ENCODE measurements around the gene RERE.
"Not testable (repeated sequence)": the region's sequence is repeated elsewhere in the genome, so short reads cannot be mapped to it uniquely, and the experiment has no call there.

The RERE gene

DNA sequence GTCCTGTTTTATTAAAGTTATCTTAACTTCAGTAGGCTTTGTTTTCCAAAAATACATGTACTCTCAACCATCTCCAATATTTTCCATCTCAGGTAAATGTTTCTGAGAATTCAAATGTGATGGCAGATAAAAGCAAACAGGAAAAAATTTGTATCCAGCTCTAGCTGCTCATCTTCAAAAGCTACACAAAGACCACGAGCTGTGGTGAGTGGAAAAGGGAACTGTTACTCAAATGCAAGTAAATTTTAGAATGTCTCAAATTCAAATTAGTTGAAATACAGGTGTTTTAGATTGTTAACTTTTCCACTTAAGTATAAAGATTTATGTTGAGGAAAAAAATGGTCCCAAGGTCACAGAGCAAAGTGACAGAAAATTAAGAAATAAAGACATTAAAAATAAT lies 283.5 kb downstream of the RERE start:
- DNase-seq = no peak

DNA sequence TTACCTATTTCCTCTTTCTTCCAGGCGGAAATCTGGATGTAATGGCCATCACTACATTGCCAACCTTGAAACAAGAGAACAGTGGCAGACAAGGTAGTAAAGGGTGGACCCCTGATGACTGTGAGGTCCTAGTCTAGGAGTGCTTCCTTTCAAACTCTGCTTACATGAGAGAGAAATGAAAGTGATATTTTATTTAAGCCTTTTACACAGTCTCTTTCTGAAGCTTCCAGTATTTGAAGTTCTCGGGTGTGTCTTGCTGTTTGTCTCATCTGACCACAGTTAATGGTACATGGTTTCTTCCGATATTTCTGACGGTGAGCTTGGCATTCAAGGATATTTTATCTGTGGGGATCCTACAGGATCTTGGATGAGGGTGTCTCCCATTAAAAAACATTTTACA lies 284.3 kb downstream of the RERE start:
- no peak for DNase-seq

DNA sequence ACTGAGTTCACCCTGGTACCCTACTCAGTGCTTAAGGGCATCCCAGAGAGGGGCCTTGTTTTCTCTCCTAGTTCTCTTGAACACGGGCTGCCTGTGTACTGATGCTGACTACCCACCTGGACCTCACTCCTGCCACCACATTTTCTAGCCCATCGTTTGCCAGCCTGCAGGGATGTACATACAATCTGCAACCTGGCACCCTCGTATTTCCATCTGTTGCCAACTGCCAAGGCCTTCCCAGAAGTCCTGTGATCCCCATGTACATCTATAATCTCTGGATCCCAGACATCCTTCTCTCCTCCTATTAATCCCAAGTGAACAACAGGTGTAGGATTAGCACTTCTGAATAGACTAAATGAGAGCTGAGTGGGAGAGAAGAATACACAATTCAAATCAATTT lies 287.5 kb downstream of the RERE start:
- peak; percentile 58 for DNase-seq

DNA sequence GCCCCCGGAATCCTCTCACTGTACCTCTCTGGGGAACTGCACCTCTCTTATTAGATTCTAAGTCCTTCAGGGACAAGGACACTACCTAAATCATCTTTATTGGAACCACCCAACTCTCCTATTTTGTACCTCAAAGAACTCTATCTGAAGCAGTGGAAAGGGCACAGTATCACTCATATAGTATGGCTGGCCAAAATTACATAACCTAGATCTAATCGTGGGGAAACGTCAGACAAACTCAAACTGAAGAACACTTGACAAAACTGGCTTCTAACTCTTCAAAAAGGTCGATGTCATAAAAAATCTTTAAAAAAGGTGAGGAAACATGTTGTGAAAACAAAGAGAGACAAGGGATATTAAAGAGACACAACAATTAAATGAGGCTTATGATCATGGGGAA lies 289.5 kb downstream of the RERE start:
- DNase-seq = no peak

DNA sequence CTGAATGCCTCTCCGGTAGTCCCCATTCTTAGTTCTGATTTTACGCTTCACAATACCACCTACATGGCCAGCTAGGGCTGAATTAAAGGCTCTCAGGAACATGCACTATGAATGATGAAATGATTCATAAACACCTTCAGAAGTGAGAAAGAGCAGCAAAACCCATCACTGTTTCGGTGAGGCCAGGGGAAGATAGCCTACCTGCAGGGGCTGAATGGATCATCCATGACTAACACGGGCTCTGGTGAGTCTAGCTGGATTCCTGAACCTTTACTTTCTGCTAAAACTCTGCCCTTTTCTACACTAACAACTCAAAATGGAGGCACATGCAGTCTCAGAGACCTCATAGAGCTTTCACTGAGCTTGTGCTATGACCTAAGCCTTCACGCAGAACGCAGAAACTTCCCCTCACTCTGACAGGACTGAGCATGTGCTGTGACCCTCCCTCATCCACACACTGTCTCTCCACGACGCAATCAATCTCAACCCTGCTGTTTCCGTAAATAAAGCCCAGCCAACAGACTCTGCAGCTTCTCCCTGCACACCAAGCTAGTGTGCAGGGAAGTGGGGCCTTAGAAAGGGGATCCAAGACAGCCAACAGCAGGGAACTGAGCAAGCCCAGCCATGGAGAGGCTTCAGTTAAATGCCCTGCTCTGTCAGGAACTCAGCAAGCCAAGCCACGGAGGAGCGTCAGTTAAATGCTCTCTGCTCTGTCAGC lies 291.7 kb downstream of the RERE start:
- peak; percentile 96 for DNase-seq

DNA sequence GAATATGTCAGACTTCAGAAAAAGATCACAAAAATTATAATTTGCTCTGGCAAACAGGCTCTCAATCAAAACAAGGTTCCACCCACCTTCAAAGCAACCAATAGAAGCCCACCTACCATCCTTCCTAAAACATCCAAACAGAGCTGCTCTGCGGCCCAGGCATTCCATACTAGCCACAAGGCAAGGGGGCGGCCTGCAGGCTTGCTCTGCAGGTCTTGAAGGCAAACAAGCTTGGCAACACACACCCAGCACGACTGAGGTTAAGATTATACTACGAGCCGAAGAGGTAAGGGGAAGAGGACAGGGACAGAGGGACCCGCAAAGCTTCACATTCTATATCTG lies 292.3 kb downstream of the RERE start:
- DNase-seq = no peak

DNA sequence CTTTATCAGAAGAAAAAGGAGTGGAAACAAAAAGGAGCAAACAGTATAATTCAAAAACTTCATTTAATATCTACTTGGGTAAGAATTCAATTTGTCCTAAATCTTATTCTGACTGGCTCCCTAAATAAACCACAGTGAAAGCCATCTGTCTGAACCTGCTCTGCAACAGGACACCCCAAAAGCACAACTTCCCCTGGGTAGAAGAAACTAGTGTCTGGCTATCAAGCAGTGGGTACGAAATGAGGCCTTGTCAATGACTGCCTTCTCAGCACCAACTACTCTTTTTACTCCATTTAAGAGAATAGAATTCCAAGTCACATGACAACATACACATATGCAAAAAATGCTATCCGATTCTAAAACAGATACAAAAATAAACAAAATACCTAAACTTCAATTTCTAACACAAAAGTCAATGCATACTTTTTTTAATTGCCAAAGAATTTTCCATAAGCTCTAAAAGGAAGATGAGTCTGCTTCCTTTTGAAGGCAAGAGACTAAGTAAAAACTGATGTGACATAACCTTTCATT lies 292.7 kb downstream of the RERE start:
- no peak for DNase-seq

DNA sequence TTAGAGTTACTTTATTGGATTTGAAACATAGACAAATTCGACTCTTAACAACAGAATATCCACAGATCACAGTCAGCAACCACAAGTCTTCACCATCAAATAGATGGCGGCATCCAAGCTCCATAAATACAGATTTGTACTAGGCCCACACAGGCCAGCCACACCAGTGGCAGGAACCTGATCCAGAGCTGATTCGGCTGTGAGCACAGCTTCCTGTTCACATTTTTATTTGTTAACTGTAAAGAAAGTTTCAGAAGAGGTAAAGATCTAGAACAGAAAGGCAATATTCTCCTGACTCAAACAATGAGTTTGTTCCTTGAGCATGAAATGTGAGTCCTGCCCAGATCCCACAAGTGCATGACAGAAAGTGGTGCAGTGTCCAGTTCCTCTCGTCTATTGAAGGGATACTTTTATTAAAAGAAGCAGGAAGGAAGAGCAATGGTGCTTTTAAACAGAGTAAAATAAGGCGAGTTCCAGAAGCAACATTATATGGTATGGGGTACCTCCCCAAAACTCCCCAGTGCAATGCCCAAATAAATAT lies 293.7 kb downstream of the RERE start:
- DNase-seq = no peak

DNA sequence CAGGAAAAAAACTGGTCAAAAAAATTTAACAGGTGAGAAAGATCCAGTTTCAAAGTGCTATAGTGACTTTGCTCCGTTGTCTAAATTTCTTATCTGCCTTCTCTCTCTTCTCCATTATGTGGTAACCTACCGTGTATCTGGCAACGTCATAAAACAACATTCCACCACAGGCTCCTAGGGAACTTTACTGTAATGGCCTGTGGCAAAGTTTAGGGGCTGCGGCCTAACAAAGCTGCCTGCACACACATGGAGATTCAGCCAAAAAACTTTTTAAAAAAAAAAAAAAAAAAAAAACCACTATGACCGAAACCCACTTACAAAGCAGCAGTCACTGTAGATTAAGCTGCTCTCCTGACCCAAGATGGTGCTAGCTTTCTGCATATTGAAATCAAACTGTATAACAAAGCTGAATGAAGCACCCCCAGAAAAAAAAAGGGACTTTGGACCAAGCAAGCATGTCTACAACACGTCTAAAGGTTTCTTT lies 296.9 kb downstream of the RERE start:
- no peak for DNase-seq

DNA sequence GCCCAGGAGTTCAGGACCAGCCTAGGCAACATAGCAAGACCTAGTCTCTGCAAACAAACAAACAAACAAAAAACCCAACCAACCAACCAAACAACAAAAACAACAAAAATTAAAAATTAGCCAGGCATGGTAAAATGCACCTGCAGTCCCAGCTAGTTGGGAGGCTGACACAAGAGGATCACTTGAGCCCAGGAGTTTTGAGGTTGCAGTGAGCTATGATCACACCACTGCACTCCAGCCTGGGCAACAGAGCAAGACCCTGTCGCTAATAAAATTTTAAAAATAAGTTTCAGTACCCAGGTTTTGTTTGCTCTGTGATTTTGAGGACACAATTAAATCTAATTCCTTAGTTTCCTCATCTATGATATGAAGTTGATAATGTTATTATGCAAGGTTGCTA lies 298.3 kb downstream of the RERE start:
- no peak for DNase-seq

DNA sequence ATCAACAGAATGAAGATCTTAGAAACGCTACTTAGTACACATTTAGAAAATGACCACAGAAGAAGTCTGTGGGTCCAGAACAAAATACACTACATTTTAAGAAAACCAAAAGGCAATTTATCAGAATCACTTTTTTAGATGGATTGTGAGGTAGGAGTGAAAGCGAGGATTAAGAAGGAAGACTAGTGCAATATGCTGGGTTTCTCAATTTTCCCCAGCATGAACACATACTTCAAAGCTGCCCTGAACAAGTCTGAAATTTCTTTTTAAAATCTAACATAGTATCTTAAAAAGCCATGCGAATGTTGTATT lies 299.0 kb downstream of the RERE start:
- no peak for DNase-seq

DNA sequence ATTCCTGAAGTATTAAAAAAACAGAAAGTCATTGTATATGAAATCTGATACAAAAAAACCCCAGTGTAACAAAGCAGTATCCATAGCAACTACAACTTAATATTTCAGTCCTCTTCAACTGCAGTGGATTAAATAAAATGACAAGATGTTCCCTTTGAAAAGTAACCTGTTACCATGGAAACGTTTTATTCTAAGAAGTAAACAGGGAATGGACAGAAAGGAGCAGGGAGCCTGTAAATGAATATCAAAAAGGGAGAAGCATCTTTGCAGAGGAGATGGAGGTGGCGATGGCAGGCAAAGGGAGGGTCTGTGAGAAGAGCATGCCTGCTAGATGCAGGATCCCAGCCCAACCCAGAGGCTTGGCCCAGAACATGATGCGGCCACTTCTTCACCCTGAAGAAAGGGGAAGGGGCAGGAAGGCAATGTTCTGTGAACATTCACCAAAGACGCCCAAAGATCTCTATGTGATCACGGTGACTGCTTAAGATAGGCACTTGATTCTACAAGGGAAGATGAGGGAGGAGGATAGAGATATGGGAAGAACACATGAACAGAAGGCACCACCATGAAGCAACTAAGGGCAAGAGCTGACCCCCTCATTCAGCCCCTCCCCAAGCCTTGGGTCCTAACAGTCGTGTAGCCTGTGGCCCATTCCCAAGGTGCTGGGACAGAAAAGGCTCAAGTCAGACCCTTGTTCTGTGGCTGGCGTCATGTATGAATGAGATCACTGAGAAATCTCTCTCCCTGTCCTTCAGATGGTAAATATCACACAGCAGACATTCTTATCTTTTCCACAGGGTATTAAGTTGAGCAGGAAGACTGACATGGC lies 299.6 kb downstream of the RERE start:
- peak; percentile 60 for DNase-seq

DNA sequence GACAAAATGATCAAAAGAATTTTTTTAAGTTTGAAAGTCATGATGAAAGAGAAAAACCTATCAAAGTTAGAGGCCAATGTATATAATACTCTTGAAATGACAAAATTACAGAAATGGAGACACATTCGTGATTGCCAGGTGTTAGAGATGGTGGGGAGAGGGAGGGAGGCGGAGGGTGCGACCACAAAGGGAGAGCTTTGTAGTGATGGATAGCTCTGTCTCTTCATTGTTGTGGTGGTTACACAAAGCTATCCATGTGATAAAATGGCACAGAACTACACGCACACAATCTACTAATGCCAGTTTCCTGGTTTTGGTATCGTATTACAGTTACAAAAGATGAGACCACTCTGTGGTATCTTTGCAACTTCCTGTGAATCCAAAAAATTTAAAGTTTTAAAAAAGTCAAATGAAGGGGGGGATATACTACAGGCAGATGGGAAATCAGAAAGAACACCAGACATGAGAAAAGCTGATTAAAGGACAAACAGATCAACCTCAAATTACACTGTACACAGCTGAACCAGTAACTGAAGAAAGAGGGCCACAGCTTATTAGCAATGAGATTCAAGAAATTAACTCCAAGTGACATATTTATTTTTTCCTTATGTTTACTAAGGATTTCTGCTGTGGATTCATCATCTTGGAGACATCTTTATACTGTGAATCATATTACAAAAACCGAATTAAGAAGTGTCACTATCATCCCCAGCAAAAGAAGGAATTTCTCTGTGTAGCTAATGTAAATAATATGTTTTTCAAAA lies 300.5 kb downstream of the RERE start:
- DNase-seq = peak; percentile 92

DNA sequence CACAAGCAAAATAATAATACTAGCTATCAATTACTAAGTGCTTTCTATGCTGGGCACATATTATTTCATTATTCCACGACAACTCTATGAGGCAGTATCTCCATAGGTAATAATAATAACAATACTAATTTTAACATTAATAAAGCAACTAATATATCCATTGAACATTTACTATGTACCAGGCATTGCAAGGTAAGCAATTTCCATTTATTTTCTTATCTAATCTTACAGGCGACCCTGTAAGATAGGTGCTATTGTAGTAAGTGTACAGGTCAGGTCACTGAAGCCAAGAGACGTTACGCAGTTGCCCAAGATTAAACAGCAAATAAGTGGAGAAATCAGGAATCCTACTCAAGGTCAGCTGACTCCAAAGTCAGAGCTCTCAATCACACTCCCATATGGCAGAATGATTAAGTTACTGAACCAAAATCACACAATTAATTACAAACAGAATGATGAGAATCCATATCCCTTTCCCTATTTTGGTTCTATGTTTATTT lies 301.1 kb downstream of the RERE start:
- peak; percentile 85 for DNase-seq

DNA sequence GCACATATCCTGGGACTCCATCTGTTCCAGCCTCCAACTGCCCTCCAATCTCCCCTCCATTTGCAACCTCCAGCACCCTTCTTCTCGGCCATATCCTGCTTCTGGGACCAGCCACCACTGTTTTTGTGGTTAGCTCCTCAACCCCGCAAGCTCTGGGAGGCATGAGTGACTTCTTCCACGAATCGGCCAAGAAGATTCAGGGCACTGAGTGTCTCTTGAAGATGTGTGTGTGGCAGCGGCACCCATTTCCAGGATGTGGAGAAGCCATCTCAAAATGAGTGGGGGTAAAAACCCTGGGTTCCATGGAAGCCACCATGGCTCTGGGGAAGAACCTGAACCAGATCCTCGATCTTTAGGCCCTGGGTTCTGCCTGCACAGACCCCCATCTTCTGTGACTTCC lies 304.9 kb downstream of the RERE start:
- no peak for DNase-seq

DNA sequence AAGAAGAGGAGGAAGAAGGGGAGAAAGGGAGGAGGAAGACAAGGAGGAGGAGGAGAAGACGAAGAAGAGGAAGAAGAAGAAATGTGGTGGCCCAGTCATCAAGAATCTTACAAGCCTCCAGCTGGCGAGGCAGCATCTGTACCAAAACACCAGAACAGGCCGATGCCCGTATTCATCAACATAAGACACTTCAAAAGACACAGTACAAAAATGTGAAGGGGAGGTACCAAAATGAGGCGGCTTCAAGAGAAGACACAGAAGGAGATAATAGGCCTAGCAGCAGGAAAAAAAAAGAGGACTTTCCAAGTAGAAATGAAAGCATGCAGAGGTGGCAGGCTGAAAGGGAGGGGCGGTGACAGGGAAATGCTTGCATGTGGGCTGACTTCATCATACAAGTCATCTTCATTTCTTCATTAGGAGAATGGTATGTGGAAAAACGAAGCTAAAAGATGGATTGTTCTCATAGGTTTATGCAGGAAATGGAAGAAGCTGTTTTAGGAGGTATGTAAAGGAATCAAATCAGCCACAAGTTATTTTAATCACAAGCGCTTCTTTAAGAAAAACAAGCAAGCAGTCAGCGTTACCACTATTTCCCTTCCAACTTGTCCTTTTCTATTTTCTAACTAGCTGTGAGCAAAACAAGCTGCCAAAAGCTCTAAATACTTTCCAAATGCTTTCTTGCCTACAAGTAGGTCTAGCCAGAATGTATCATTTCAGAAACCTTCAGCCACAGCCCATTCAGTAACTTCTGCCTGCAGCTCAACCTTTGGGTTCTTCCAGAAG lies 307.2 kb downstream of the RERE start:
- no peak for DNase-seq

DNA sequence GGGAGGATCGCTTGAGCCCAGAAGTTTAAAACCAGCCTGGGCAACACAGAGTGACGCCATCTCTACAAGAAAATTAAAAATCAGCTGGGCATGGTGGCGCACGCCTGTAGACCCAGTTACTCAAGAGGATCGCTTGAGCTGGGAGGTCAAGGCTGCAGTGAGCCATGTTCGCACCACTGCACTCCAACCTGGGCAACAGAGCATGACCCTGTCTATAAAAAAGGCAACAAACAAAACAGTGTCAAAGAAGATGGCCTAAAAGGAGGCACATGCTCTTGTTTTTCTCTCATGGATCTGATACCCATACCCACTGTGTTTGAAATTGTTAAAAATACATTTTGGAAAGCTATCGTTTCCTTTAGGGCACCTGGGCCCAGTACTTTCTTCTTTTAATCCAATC lies 307.9 kb downstream of the RERE start:
- no peak for DNase-seq

DNA sequence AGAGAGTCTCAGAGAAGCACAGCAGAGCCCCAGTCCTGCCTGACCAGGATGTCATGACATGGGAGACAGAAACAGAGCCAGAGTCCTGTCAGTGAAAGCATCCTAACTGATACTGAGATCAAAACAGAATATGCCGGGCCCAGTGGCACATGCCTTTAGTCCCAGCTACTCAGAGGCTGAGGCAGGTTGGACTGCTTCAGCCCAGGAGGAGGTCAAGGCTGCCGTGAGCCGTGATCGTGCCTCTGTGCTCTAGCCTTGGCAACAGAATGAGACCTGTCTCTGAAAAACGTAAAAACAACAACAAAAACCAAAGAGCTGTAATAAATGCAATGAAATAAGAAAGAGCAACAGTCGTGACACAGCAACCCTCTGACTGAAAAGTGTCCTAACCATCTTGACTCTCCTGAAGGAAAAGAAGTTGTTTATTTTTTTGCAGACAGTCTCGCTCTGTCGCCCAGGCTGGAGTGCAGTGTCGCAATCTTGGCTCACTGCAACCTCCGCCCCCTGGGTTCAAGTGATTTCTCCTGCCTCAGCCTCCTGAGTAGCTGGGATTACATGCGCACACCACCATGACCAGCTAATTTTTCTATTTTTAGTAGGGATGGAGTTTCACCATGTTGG lies 310.3 kb downstream of the RERE start:
- no peak for DNase-seq

DNA sequence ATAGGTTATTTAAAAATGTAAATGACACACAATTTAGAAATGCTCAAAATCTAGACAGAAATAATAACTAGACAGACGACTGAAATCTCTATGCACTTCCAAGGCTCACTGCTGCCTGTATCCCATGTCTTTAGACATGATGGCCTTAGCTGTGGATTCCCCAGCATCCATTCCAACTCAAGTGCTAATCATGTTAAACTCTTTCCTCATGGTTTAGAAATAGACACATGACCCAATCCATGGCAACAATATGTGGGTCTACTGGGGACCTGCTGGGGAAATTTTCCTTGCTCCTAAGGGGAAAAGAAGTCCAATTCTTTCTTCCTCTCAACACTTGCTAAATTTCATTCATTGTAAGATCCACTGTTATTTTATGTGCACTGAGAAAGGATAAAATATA lies 311.0 kb downstream of the RERE start:
- DNase-seq = no peak

DNA sequence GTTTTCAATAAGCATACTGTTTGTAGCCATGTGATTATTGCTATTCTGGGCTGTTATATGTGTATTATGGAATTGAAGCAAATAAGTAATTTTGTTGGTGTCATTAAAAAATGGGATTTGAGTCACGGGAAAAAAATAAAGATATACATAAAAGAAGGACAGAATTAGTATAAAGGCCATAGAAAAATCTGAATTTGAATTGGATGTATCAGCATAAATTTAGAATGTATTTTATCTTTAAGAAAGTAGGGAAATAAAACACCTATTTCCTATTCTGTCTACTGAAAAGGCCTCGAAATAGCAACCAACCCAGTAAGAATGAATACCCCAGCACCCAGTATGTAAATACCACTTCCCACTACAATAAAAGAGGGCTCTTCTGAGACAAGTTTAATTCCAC lies 313.6 kb downstream of the RERE start:
- DNase-seq = no peak

DNA sequence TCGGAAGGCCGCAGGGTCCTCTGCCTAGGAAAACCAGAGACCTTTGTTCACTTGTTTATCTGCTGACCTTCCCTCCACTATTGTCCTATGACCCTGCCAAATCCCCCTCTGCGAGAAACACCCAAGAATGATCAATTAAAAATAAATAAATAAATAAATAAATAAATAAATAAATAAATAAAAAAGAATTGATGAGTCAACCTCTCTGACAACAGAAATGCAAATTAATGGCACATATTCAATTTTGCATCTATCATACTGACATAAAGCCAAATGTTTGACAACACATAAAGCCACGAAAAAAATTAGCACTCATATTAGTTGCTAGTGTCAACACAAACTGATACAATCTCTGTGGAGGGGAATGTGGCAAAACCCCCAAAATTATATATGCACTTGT lies 314.5 kb downstream of the RERE start:
- DNase-seq = not testable (repeated sequence)
